Stimulated activated CD4-positive, alpha-beta T cell treated with anti-CD3 and anti-CD28 coated beads, TNF-alpha, amount 100 ng/mL, for 4 hours (primary cell): ENCODE data around the gene SLC44A4.
"Not testable (repeated sequence)": the region's sequence is repeated elsewhere in the genome, so short reads cannot be mapped to it uniquely, and the experiment has no call there.

Experiments used
- DNase-seq, 3 experiments: peaks; one replicate each; pipeline ENCODE4 v3.0.0-alpha.2; 2020; ENCODE audit warnings: low read depth in 3 of 3

Gene SLC44A4

GRCh38 chr6:31878726-31879125 lies at the start of gene SLC44A4:
Gene SLC44A4, minus strand, starts transcription at chr6:31878997. Its CDS starts 17 bp downstream, at chr6:31878980.
- DNase-seq: no peak

GRCh38 chr6:31928672-31928939 lies 49.8 kb upstream of the SLC44A4 start:
- DNase-seq: no peak

GRCh38 chr6:31927863-31928671 lies 49.3 kb upstream of the SLC44A4 start:
- DNase-seq: no peak

- DNase-seq: no peak
Measured at GRCh38 chr6:31927242-31927862, 48.6 kb upstream of the SLC44A4 start, which contains the start of gene C2. Gene C2, plus strand, starts transcription at chr6:31927717. Its CDS starts 36 bp downstream, at chr6:31927753.

- DNase-seq: no peak
Measured at GRCh38 chr6:31922942-31923341, 44.1 kb upstream of the SLC44A4 start.

GRCh38 chr6:31920811-31921210 lies 42.0 kb upstream of the SLC44A4 start:
- DNase-seq: no peak

GRCh38 chr6:31919624-31920303 lies 41.0 kb upstream of the SLC44A4 start:
- no peak for DNase-seq

GRCh38 chr6:31918069-31918720 lies 39.4 kb upstream of the SLC44A4 start:
- no peak for DNase-seq

- DNase-seq: no peak
Measured at GRCh38 chr6:31915756-31916155, 37.0 kb upstream of the SLC44A4 start.

GRCh38 chr6:31915351-31915750 lies 36.6 kb upstream of the SLC44A4 start:
- no peak for DNase-seq

GRCh38 chr6:31911826-31912585 lies 33.2 kb upstream of the SLC44A4 start:
- no peak for DNase-seq

- DNase-seq: not testable (repeated sequence)
Measured at GRCh38 chr6:31909298-31909697, 30.5 kb upstream of the SLC44A4 start.

GRCh38 chr6:31908791-31909190 lies 30.0 kb upstream of the SLC44A4 start:
- no peak for DNase-seq

GRCh38 chr6:31908255-31908654 lies 29.5 kb upstream of the SLC44A4 start:
- not testable (repeated sequence) for DNase-seq

GRCh38 chr6:31907158-31907813 lies 28.5 kb upstream of the SLC44A4 start:
- DNase-seq: no peak

- DNase-seq: not testable (repeated sequence)
Measured at GRCh38 chr6:31906727-31907126, 27.9 kb upstream of the SLC44A4 start.

GRCh38 chr6:31906122-31906521 lies 27.3 kb upstream of the SLC44A4 start:
- DNase-seq: no peak

- DNase-seq: no peak
Measured at GRCh38 chr6:31905041-31905440, 26.2 kb upstream of the SLC44A4 start.

GRCh38 chr6:31903957-31904356 lies 25.2 kb upstream of the SLC44A4 start:
- no peak for DNase-seq

- DNase-seq: peak; percentile 68 to 71 (median 69)
Measured at GRCh38 chr6:31901953-31902643, 23.3 kb upstream of the SLC44A4 start, which contains the start of gene ZBTB12. Gene ZBTB12, minus strand, starts transcription at chr6:31902086. Its CDS starts 781 bp downstream, at chr6:31901305.
